Effector memory CD8-positive, alpha-beta T cell (primary cell): ENCODE results near the gene SLC39A11.
"Not testable (repeated sequence)": the region's sequence is repeated elsewhere in the genome, so short reads cannot be mapped to it uniquely, and the experiment has no call there.

ENCODE experiments used
- ATAC-seq: fragments of 150-1000 bp; cut with Tn5 transposase; replicated peaks from 2 replicates; pipeline ENCODE4 v1.10.0; 2021; ENCODE audit warnings: mild to moderate bottlenecking, moderate library complexity
- DNase-seq, 3 experiments: peaks; one replicate each; pipeline ENCODE4 v3.0.0; 2021
- H3K27ac Mint-ChIP-seq, 2 donors: one replicate each; pipeline ENCODE4 v1.8.0; 2022; ENCODE audit warnings: mild to moderate bottlenecking in 2 of 2, mixed read lengths in 2 of 2, moderate library complexity in 2 of 2
- H3K27me3 Mint-ChIP-seq, 2 donors: one replicate each; pipeline ENCODE4 v1.8.0; 2022; ENCODE audit warnings: mixed read lengths in 2 of 2
- H3K36me3 Mint-ChIP-seq: one replicate; pipeline ENCODE4 v1.8.0; 2022; ENCODE audit warnings: mild to moderate bottlenecking, moderate library complexity, mixed read lengths; ENCODE audit not compliant: insufficient read depth
- H3K4me1 Mint-ChIP-seq, 2 donors: one replicate each; pipeline ENCODE4 v1.8.0; 2022; ENCODE audit warnings: low read depth in 2 of 2, mixed read lengths in 2 of 2
- H3K4me3 Mint-ChIP-seq, 2 donors: one replicate each; pipeline ENCODE4 v1.8.0; 2022; ENCODE audit warnings: mild to moderate bottlenecking in 2 of 2, mixed read lengths in 2 of 2, moderate library complexity in 2 of 2
- H3K9me3 Mint-ChIP-seq, 2 donors: one replicate each; pipeline ENCODE4 v1.8.0; 2022; ENCODE audit warnings: mixed read lengths in 2 of 2

Gene SLC39A11

DNA sequence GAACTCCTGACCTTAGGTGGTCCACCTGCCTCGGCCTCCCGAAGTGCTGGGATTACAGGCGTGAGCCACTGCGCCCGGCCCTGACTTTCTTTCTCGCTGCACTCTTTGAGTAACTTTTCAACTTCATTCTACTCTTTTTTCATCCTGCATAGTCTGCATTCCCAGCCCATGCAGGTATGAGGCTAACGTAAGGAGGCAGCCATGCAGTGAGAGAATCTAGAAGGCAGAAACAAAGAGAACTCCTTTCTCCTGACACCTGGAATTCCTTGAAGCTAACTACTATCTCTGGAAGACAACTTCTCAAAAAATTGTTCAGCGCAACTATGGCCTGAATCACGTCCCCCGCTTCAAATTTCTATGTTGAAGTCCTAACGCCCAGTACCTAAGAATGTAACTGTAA is 152.0 kb downstream of the SLC39A11 start:
- Mint-ChIP-seq H3K27ac (no peak overlapping the region), H3K36me3 (no peaks in the 10 kb centered on the region), H3K27me3 (no peaks in the 10 kb centered on the region), H3K4me3 (no peak overlapping the region), H3K4me1 (peaks cover 2 to 3% of the 10 kb centered on the region in 2 donors), H3K9me3 (no peaks in the 10 kb centered on the region)
- no peak for ATAC-seq
- no peak for DNase-seq

DNA sequence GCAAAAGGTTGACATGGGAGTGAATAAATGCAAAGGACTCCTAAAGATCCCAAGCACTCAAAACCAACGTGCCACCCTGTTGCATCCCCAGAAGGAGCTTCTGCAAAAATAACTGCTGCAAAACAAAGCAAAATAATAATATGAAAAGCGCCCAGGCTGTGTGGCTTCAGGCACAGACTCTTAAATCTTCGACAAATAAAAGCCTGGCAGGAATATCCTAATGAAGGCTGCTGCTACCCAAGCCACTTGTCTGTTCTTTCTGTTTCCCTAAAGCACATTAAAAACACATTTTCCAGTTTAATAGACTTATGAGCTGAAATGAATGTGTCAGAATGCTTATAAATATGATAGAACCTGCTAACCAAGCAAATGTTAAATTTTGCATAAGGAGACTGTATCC is 154.0 kb downstream of the SLC39A11 start:
- Mint-ChIP-seq H3K36me3 (no peaks in the 10 kb centered on the region), H3K4me3 (no peak overlapping the region), H3K9me3 (no peaks in the 10 kb centered on the region), H3K27ac (no peak overlapping the region), H3K4me1 (peaks cover 0 to 3% of the 10 kb centered on the region in 2 donors), H3K27me3 (no peaks in the 10 kb centered on the region)
- ATAC-seq = no peak
- no peak for DNase-seq

DNA sequence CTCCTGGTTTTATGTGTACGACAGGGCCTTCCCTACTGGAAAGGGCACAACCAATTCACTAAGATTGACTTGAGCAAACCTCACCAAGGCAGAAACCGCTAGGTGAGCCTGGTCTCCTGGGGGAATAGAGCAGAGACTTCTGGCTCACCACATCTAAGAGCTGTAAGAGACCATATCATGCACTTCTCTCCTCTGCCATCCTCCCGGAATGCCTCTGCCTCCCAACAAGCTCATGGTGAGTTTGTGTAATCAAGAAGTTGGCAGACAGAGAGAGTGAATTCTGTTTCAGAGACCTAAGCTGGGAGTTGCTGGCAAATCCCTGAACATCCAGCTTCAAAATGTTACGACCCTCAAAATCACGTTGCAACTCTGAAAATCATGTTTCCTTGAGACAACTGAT is 154.8 kb downstream of the SLC39A11 start:
- Mint-ChIP-seq H3K27me3 (no peaks in the 10 kb centered on the region), H3K9me3 (no peaks in the 10 kb centered on the region), H3K4me1 (peaks cover under 1 to 3% of the 10 kb centered on the region in 2 donors), H3K4me3 (no peak overlapping the region), H3K27ac (no peak overlapping the region), H3K36me3 (no peaks in the 10 kb centered on the region)
- ATAC-seq (no peak), DNase-seq (no peak)

DNA sequence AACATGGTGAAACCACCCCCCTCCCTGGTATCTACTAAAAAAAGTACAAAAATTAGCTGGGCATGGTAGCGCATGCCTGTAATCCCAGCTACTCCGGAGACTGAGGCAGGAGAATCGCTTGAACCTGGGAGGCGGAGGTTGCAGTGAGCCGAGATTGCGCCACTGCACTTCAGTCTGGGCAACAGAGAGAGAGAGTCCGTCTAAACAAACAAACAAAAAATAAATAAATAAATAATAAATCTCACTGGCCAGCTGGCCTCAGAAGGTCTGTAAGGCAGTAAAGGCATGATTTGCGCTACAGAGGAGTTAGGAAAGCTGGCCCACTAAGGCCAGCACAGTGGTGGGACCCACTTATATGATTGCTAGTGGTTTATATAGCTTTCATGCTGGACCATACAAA is 155.2 kb downstream of the SLC39A11 start:
- not testable (repeated sequence) for H3K27ac Mint-ChIP-seq, H3K9me3 Mint-ChIP-seq, H3K4me1 Mint-ChIP-seq, ATAC-seq, H3K27me3 Mint-ChIP-seq, DNase-seq, H3K36me3 Mint-ChIP-seq, H3K4me3 Mint-ChIP-seq

DNA sequence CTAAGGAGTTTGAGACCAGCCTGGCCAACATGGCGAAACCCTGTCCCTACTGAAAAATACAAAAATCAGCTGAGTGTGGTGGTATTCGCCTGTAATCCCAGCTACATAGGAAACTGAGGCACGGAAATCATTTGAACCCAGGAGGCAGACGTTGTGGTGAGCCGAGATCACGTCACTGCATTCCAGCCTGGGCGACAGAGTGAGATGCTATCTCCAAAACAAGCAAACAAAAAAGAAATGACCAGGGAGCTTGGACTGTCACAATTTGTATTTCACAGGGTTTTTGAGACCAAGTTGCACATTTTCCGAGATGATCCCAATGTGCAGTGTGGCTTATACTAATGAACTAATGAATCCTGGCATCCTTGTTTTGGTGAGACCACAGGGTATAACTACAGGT is 156.5 kb downstream of the SLC39A11 start:
- Mint-ChIP-seq H3K4me3 (no peak overlapping the region), H3K4me1 (peaks cover 12 to 14% of the 10 kb centered on the region in 2 donors), H3K27ac (no peak overlapping the region)

DNA sequence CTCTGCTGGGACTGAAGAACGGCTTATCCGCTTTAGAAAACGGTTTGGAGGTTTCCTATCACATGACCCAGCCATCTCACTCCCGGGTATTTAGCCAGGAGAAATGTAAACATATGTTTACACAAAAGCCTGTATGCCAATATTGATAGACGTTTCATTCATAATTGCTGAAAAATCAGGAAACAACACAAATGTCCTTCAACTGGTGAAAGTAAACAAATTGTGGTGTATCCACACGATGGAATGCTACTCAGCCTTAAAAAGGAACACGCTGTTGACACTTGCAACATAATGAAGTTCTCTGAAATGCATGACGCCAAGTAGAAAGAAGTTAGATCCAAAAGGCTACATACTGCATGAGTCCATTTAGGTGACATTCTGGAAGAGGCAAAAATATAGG is 157.6 kb downstream of the SLC39A11 start:
- DNase-seq = no peak
- H3K27me3 Mint-ChIP-seq = no peaks in the 10 kb centered on the region
- H3K36me3 Mint-ChIP-seq = no peaks in the 10 kb centered on the region
- ATAC-seq = no peak
- no peak overlapping the region for H3K27ac Mint-ChIP-seq
- no peak overlapping the region for H3K4me3 Mint-ChIP-seq
- H3K9me3 Mint-ChIP-seq = no peaks in the 10 kb centered on the region
- peaks cover 16 to 24% of the 10 kb centered on the region in 2 donors for H3K4me1 Mint-ChIP-seq

More for the DNA sequence above, 156.5 kb downstream of the SLC39A11 start:
- Mint-ChIP-seq H3K36me3 (no peaks in the 10 kb centered on the region), H3K27me3 (no peaks in the 10 kb centered on the region), H3K9me3 (no peaks in the 10 kb centered on the region)
- no peak for ATAC-seq
- no peak for DNase-seq

DNA sequence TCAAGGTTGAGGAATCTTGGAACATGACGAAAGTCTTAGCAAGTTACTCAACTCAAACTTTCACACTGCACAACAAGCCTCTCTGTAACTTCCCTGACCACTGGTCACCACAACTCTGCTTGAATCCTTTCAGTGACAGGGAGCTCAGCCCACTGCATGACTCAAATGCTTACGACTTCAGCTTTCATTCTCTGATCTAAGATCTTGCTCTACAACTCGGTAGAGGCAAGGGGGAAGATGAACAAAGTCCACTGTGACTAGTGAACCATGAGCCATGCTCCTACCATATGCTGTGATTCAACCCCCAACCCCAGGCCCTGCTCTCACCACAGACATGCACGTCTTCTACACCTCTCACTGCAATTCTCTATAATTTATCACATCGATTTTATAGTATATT is 160.9 kb downstream of the SLC39A11 start:
- H3K4me3 Mint-ChIP-seq = no peak overlapping the region
- no peaks in the 10 kb centered on the region for H3K9me3 Mint-ChIP-seq
- H3K27me3 Mint-ChIP-seq = no peaks in the 10 kb centered on the region
- DNase-seq = no peak
- no peak for ATAC-seq
- no peaks in the 10 kb centered on the region for H3K36me3 Mint-ChIP-seq
- H3K27ac Mint-ChIP-seq = peak overlapping the region; percentile 7 to 73
- H3K4me1 Mint-ChIP-seq = peaks cover 16 to 21% of the 10 kb centered on the region in 2 donors

DNA sequence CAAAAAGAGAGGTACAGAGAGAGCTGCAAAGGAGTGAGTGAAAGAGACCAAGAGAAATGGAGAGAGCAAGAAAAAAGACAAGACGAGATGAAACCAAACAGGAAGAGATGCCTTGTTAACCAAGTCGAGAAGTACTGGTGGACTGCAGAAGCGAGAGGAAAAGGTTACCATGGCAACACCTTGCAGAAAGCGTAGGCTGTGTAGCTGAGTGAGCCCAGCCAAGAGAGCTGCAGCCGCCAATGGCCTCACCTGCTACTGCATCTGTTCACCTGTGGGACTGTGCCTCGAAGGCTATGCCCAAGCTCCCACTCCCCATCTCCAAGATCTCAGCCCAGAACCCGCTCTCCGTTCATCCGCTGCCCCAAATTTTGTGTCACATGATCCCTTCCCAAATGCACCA is 161.3 kb downstream of the SLC39A11 start:
- Mint-ChIP-seq H3K27ac (peak overlapping the region; percentile 7 to 73), H3K9me3 (no peaks in the 10 kb centered on the region), H3K4me3 (no peak overlapping the region), H3K4me1 (peaks cover 16 to 21% of the 10 kb centered on the region in 2 donors), H3K36me3 (no peaks in the 10 kb centered on the region), H3K27me3 (no peaks in the 10 kb centered on the region)
- DNase-seq (no peak), ATAC-seq (no peak)

DNA sequence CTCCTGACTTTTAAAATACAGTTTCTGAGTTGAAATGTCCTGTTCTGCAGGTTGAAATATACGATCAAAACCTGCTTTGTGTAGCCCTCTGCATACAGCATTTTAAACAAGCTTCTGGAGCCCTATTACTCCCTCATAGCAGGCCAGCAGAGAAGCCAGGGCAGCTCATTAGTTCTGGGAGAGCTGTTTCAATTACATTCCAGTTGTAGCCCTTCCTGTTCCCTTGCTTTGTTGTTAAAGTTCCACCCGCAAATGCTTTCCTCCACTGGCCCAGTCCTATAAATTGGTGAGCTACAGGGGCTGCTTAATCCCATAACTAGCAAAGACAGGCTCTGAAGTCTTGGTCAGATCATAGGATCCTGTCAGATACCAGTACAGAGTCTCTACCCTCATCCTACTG is 162.5 kb downstream of the SLC39A11 start:
- Mint-ChIP-seq H3K27me3 (no peaks in the 10 kb centered on the region), H3K36me3 (no peaks in the 10 kb centered on the region), H3K9me3 (no peaks in the 10 kb centered on the region), H3K27ac (peak overlapping the region in 1 of 2 donors; percentile 73), H3K4me1 (peaks cover 16 to 21% of the 10 kb centered on the region in 2 donors), H3K4me3 (no peak overlapping the region)
- DNase-seq = no peak
- ATAC-seq = no peak

DNA sequence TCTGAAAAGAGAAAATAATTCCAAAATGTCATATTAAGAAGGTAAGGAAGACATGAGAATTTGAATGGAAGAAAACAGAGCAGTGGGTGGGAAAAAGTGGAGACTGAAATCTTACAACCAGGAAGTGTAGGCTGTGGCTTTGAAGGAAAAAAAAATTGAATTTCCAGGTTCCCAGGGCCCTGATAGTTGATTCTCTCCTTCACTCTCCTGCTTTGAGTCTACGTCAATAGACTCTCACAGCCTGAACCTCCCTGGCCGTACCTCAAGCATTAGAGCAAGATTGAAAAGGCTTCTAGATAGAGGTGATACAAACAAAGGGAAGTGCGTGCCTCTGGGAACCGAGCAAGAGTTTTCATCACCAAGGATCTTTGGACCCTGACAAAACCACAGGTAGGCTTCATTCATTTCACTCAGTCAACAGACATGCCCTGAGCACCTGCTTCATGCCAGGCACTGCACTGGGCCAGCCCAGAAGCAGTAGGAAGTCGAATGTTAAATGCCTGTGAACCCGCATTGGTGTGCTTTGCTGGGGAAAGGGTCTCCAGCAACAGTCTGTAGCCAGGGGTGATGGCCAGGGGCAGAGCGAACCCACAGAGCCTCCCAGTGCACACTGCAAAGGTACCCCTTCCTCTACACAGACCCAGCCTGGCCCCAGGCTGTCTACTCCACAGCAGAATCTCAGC is 163.9 kb downstream of the SLC39A11 start:
- no peaks in the 10 kb centered on the region for H3K27me3 Mint-ChIP-seq
- ATAC-seq (no peak), DNase-seq (no peak)
- H3K36me3 Mint-ChIP-seq = no peaks in the 10 kb centered on the region
- no peaks in the 10 kb centered on the region for H3K9me3 Mint-ChIP-seq
- H3K4me1 Mint-ChIP-seq = peaks cover 16 to 21% of the 10 kb centered on the region in 2 donors
- no peak overlapping the region for H3K4me3 Mint-ChIP-seq
- H3K27ac Mint-ChIP-seq = no peak overlapping the region

DNA sequence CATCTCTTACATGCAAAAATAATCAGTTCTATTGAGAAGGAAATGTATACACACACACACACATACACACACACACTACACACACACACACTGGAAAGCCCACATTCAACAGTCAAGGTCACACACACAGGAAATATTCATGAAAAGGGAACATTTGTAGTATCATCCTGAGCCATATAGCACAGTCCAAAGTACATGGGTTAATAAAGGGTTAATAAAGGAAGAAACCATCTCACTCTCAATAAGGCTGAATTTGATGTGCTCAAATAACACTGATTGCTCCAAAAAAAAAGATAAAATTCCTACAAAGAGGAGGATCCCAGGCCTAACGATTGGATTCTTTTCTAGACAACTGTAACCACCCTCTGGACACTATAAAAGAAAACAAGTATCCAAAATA is 164.7 kb downstream of the SLC39A11 start:
- H3K4me1 Mint-ChIP-seq = peaks cover 16 to 21% of the 10 kb centered on the region in 2 donors
- no peaks in the 10 kb centered on the region for H3K36me3 Mint-ChIP-seq
- no peak for ATAC-seq
- H3K27me3 Mint-ChIP-seq = no peaks in the 10 kb centered on the region
- DNase-seq = no peak
- no peaks in the 10 kb centered on the region for H3K9me3 Mint-ChIP-seq
- no peak overlapping the region for H3K27ac Mint-ChIP-seq
- H3K4me3 Mint-ChIP-seq = no peak overlapping the region

DNA sequence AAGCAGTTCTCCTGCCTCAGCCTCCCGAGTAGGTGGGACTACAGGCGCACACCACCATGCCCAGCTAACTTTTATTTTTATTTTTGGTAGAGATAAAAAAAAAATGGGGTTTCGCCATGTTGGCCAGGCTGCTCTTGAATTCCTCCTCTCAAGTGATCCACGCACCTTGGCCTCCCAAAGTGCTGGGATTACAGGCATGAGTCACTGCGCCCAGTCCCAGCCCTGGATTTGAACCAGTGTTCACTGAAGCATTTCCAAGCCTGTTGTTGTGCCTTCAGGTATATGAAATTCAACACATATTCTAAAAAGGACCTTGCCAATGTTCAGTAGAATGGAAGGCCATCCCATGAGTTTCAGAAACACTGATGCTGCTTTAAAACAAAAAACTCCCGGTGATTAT is 165.3 kb downstream of the SLC39A11 start:
- no peak overlapping the region for H3K27ac Mint-ChIP-seq
- H3K4me3 Mint-ChIP-seq = no peak overlapping the region
- H3K27me3 Mint-ChIP-seq = no peaks in the 10 kb centered on the region
- H3K36me3 Mint-ChIP-seq = no peaks in the 10 kb centered on the region
- ATAC-seq (no peak), DNase-seq (no peak)
- H3K4me1 Mint-ChIP-seq = peaks cover 11 to 21% of the 10 kb centered on the region in 2 donors
- no peaks in the 10 kb centered on the region for H3K9me3 Mint-ChIP-seq

DNA sequence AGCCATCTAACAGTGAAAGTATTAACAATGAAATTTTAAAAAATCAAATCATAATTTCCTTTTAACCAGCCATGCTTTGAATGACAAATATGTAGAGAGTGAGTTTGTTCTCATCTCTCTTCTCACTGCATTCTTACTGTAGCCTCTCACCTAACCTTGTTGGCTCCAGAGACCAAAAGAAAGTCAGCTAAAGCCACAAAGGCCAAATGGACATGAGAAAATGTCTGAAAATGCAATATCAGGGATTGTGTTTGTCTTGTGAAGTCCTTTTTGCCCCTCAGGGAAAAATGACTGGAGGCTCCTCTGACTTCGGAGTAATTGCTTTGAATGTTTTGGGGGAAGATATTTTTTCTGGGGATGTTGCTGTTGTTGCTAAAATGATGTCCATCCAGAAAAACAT is 166.3 kb downstream of the SLC39A11 start:
- no peak for ATAC-seq
- Mint-ChIP-seq H3K27me3 (no peaks in the 10 kb centered on the region), H3K4me3 (no peak overlapping the region), H3K27ac (no peak overlapping the region), H3K4me1 (peaks cover 4 to 12% of the 10 kb centered on the region in 2 donors), H3K9me3 (no peaks in the 10 kb centered on the region), H3K36me3 (no peaks in the 10 kb centered on the region)
- DNase-seq = no peak

DNA sequence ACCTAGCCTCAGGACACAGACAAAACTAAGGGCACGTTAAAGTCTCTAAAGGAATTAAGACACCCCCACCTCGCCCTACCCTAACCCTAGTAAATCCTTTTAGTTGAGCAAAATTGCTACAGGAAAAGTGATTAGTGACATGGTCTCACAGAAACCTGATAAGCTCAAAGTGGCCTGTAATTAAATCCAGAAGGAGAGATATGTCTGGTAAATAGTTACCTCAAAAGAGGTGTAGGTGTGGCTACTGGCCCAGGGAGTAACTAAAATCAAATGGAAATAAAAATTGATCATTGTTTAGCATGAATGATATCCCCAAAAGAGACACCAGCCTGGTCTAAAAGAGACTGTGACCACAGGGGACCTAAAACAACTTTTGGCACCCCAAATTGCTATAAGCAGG is 168.3 kb downstream of the SLC39A11 start:
- DNase-seq = no peak

More for the DNA sequence above, 168.3 kb downstream of the SLC39A11 start:
- H3K27me3 Mint-ChIP-seq = no peaks in the 10 kb centered on the region
- ATAC-seq = no peak
- no peaks in the 10 kb centered on the region for H3K36me3 Mint-ChIP-seq
- H3K4me1 Mint-ChIP-seq = no peaks in the 10 kb centered on the region
- no peaks in the 10 kb centered on the region for H3K9me3 Mint-ChIP-seq
- no peak overlapping the region for H3K4me3 Mint-ChIP-seq
- H3K27ac Mint-ChIP-seq = no peak overlapping the region
